MM.1S (cell line): ENCODE measurements around the gene PCDHB7.
A peak's percentile ranks its signal among the peaks of the same experiment; 100 is the strongest.
"Not testable (repeated sequence)": the region's sequence is repeated elsewhere in the genome, so short reads cannot be mapped to it uniquely, and the experiment has no call there.

Experiments
- DNase-seq: peaks from one replicate; pipeline ENCODE4 v3.0.0-alpha.2; 2015
- H2AFZ ChIP-seq: fragments of 300-600 bp; sonication (generic); 2 replicates; pipeline ENCODE4 v1.6.0; 2016; ENCODE audit warnings: antibody characterized with exemption, low read length
- H3F3A ChIP-seq: fragments of 300-600 bp; sonication (generic); 2 replicates; pipeline ENCODE4 v1.6.1; 2016; ENCODE audit warnings: mild to moderate bottlenecking, antibody characterized with exemption, low read length, moderate library complexity, mixed read lengths; ENCODE audit not compliant: insufficient read depth
- H3K27ac ChIP-seq: fragments of 300-600 bp; sonication (generic); 2 replicates; pipeline ENCODE4 v1.5.1; 2016; ENCODE audit warnings: mild to moderate bottlenecking, low read length
- H3K27me3 ChIP-seq: fragments of 300-600 bp; sonication (generic); replicated peaks from 2 replicates; pipeline ENCODE4 v1.6.0; 2016; ENCODE audit warnings: low read length; ENCODE audit not compliant: insufficient read depth
- H3K36me3 ChIP-seq: fragments of 300-600 bp; sonication (generic); replicated peaks from 2 replicates; pipeline ENCODE4 v1.6.1; 2016; ENCODE audit warnings: mild to moderate bottlenecking, low read length, mixed read lengths; ENCODE audit not compliant: insufficient read depth
- H3K4me1 ChIP-seq: fragments of 300-600 bp; sonication (generic); 2 replicates; pipeline ENCODE4 v1.6.1; 2016; ENCODE audit warnings: low read length, mixed read lengths
- H3K4me2 ChIP-seq: fragments of 300-600 bp; sonication (generic); 2 replicates; pipeline ENCODE4 v1.6.0; 2016; ENCODE audit warnings: low read depth, low read length
- H3K4me3 ChIP-seq: fragments of 300-600 bp; sonication (generic); 2 replicates; pipeline ENCODE4 v1.5.1; 2016; ENCODE audit warnings: low read length, mixed read lengths
- H3K79me2 ChIP-seq: fragments of 300-600 bp; sonication (generic); 2 replicates; pipeline ENCODE4 v1.6.1; 2016; ENCODE audit warnings: mixed run types, low read length, mixed read lengths
- H3K9ac ChIP-seq: fragments of 300-600 bp; sonication (generic); 2 replicates; pipeline ENCODE4 v1.6.1; 2016; ENCODE audit warnings: low read length, mixed read lengths
- H3K9me2 ChIP-seq: fragments of 300-600 bp; sonication (generic); replicated peaks from 2 replicates; pipeline ENCODE4 v1.6.1; 2016; ENCODE audit warnings: mild to moderate bottlenecking, low read length, mixed read lengths; ENCODE audit not compliant: insufficient read depth
- H3K9me3 ChIP-seq: fragments of 300-600 bp; sonication (generic); replicated peaks from 2 replicates; pipeline ENCODE4 v1.6.1; 2016; ENCODE audit warnings: mild to moderate bottlenecking, low read length, mixed read lengths; ENCODE audit not compliant: insufficient read depth
- H4K20me1 ChIP-seq: fragments of 300-600 bp; sonication (generic); 2 replicates; pipeline ENCODE4 v1.6.1; 2016; ENCODE audit warnings: mild to moderate bottlenecking, low read length, moderate library complexity, mixed read lengths; ENCODE audit not compliant: insufficient read depth
- CTCF ChIP-seq: fragments of 300-600 bp; sonication (generic); IDR thresholded peaks from 2 replicates; pipeline ENCODE4 v1.5.1; 2016; ENCODE audit warnings: antibody characterized with exemption, low read length, mixed read lengths
- EZH2 ChIP-seq: fragments of 300-600 bp; sonication (generic); optimal IDR thresholded peaks from 2 replicates; pipeline ENCODE3; 2017; ENCODE audit warnings: low read depth, mild to moderate bottlenecking, antibody characterized with exemption, low read length, mixed read lengths

The PCDHB7 gene

GRCh38 chr5:141213656-141214339 is 41.4 kb downstream of the PCDHB7 start, which contains the start of gene PCDHB13:
PCDHB13 (plus strand) TSS chr5:141213919; CDS start chr5:141214124, 205 bp downstream.
- H2AFZ ChIP-seq, H3K4me3 ChIP-seq: not testable (repeated sequence)
- DNase-seq, result peak; percentile 37

GRCh38 chr5:141214583-141214982 is 42.1 kb downstream of the PCDHB7 start:
- H3K9me3 ChIP-seq, H3K4me1 ChIP-seq, DNase-seq, H3F3A ChIP-seq, H3K4me2 ChIP-seq, H3K36me3 ChIP-seq, H4K20me1 ChIP-seq, H3K4me3 ChIP-seq, H2AFZ ChIP-seq, H3K9ac ChIP-seq, H3K9me2 ChIP-seq, H3K27me3 ChIP-seq, H3K79me2 ChIP-seq, H3K27ac ChIP-seq: not testable (repeated sequence)

More at GRCh38 chr5:141213656-141214339, 41.4 kb downstream of the PCDHB7 start, which contains the start of gene PCDHB13:
- H4K20me1 ChIP-seq, H3K9me3 ChIP-seq, H3K36me3 ChIP-seq, H3K4me2 ChIP-seq, H3K79me2 ChIP-seq, H3K27me3 ChIP-seq, H3K9ac ChIP-seq, H3F3A ChIP-seq, H3K4me1 ChIP-seq, H3K27ac ChIP-seq, H3K9me2 ChIP-seq: not testable (repeated sequence)
- TF ChIP-seq CTCF, result peak; percentile 46

- not testable (repeated sequence) for H3K27ac ChIP-seq, H3F3A ChIP-seq, H3K4me1 ChIP-seq, H2AFZ ChIP-seq, DNase-seq, H3K27me3 ChIP-seq, H3K9ac ChIP-seq, H3K79me2 ChIP-seq, H3K9me3 ChIP-seq, H3K4me2 ChIP-seq, H3K9me2 ChIP-seq, H3K36me3 ChIP-seq, H3K4me3 ChIP-seq, H4K20me1 ChIP-seq
These were observed 43.1 kb downstream of the PCDHB7 start for GRCh38 chr5:141215504-141215903.

GRCh38 chr5:141216035-141216434 is 43.6 kb downstream of the PCDHB7 start:
- H3K9ac ChIP-seq, H4K20me1 ChIP-seq, H3K4me1 ChIP-seq, H3K27me3 ChIP-seq, H3K9me3 ChIP-seq, H3K4me2 ChIP-seq, H3K27ac ChIP-seq, H3K36me3 ChIP-seq, DNase-seq, H2AFZ ChIP-seq, H3K9me2 ChIP-seq, H3K4me3 ChIP-seq, H3F3A ChIP-seq, H3K79me2 ChIP-seq: not testable (repeated sequence)

- H3K4me1 ChIP-seq, result no peaks in the 10 kb centered on the region
- peak within 1 kb of the TSS; percentile 34; the same call in 1 of the 2 replicates for H3K9ac ChIP-seq
- H3F3A ChIP-seq, result no peaks in the 10 kb centered on the region
- H3K9me3 ChIP-seq, result no peaks in the 10 kb centered on the region
- H3K4me3 ChIP-seq, result peak within 1 kb of the TSS; percentile 65
- no peak within 1 kb of the TSS for H3K27ac ChIP-seq
- H3K27me3 ChIP-seq, result no peaks in the 10 kb centered on the region
- H4K20me1 ChIP-seq, result no peaks in the 10 kb centered on the region
- no peaks in the 10 kb centered on the region for H3K79me2 ChIP-seq
- TF ChIP-seq CTCF, result peak; percentile 61
- TF ChIP-seq EZH2, result no peak
- no peaks in the 10 kb centered on the region for H3K36me3 ChIP-seq
- peak within 1 kb of the TSS; percentile 94 for H2AFZ ChIP-seq
- DNase-seq, result peak; percentile 75
- peak within 1 kb of the TSS; percentile 90 for H3K4me2 ChIP-seq
- H3K9me2 ChIP-seq, result no peaks in the 10 kb centered on the region
These were observed 50.8 kb downstream of the PCDHB7 start, which contains the start of gene PCDHB14 for GRCh38 chr5:141223112-141223783. PCDHB14 (plus strand) TSS chr5:141223343; CDS start chr5:141223506, 163 bp downstream.

GRCh38 chr5:141224844-141225243 is 52.4 kb downstream of the PCDHB7 start:
- H3K36me3 ChIP-seq, H2AFZ ChIP-seq, H3K9me2 ChIP-seq, H3K4me2 ChIP-seq, H3K9ac ChIP-seq, H3F3A ChIP-seq, H3K79me2 ChIP-seq, H3K4me3 ChIP-seq, DNase-seq, H3K27me3 ChIP-seq, H4K20me1 ChIP-seq, H3K9me3 ChIP-seq, H3K27ac ChIP-seq, H3K4me1 ChIP-seq: not testable (repeated sequence)
